ENCODE data around the gene TBC1D8B. TPM values are rescaled to one million over a fixed set of nuclear protein-coding genes. Genes with fewer than 3 reads are reported as not detected.

The TBC1D8B gene
- total and polyA plus RNA-seq, 9 of the 15 experiments (the other 6 are each of a cell fraction or from before 2014, with no cell fraction given) = 0.04 to 0.36 (median 0.10) TPM; not detected in 1

DNA sequence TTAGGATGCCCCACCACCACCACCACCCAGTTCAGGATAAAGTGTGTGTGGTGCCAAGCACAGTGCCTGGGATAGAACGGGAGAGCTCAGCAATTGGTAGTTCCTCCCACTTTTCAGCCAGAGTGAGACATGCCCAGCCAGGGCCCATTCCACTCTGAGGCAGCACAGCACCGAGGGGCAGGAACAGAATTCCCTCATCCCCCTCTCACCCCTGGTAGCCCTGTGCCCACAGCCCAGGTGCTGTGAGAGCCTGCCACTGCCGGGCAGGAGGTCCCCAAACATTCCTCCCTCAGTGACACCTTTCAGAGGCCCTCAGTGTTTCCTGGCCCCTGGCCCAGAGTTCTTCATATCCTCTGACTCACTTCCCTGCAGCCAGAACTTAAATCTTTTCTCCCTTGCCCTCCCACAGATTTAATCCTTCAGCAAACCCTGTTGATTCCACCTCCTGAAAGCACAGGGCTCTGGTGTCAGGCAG is 92.5 kb downstream of the TBC1D8B start (continued):
- TF ChIP-seq, protein P1, sequence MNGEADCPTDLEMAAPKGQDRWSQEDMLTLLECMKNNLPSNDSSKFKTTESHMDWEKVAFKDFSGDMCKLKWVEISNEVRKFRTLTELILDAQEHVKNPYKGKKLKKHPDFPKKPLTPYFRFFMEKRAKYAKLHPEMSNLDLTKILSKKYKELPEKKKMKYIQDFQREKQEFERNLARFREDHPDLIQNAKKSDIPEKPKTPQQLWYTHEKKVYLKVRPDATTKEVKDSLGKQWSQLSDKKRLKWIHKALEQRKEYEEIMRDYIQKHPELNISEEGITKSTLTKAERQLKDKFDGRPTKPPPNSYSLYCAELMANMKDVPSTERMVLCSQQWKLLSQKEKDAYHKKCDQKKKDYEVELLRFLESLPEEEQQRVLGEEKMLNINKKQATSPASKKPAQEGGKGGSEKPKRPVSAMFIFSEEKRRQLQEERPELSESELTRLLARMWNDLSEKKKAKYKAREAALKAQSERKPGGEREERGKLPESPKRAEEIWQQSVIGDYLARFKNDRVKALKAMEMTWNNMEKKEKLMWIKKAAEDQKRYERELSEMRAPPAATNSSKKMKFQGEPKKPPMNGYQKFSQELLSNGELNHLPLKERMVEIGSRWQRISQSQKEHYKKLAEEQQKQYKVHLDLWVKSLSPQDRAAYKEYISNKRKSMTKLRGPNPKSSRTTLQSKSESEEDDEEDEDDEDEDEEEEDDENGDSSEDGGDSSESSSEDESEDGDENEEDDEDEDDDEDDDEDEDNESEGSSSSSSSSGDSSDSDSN (IDR thresholded peaks at IDR 0.05; ENCODE audit: borderline replicate concordance in 1 of 2, low read depth in 2 of 2, low read length in 2 of 2) = no peak
- TF ChIP-seq MAZ (CRISPR knock-in tag; conservative IDR thresholded peaks at IDR 0.05 in 1 of 2, IDR thresholded peaks at IDR 0.05 in 1 of 2) = no peak
- TF ChIP-seq POLR2AphosphoS5 (IDR thresholded peaks at IDR 0.05; ENCODE audit: control insufficient read depth, insufficient read depth, low read depth, low read length) = no peak
- no peak for TF ChIP-seq FUS (optimal IDR thresholded peaks at IDR 0.05; ENCODE audit: low read depth, low read length)

GRCh38 chrX:106897259-106897658 is 94.8 kb downstream of the TBC1D8B start:
- Histone ChIP-seq H3K79me2 (ENCODE audit: control insufficient read depth, insufficient read depth, low read length) (no peaks in the 10 kb centered on the region), H3K4me3 (no peak overlapping the region), H2AFZ (ENCODE audit: low read depth, low read length) (no peak overlapping the region), H3K27me3 (ENCODE audit: control insufficient read depth in 2 of 2, insufficient read depth in 2 of 2, low read length in 2 of 2) (no peaks in the 10 kb centered on the region), H3K9me1 (ENCODE audit: control insufficient read depth, insufficient read depth, low read length) (no peaks in the 10 kb centered on the region), H3K4me2 (ENCODE audit: insufficient read depth, low read length) (no peak overlapping the region), H4K20me1 (replicated peaks; ENCODE audit: control insufficient read depth, insufficient read depth, low read length) (no peaks in the 10 kb centered on the region; the same call in 1 of the 2 replicates), H3K4me1 (replicated peaks in 1 of 2; ENCODE audit: control insufficient read depth in 2 of 2, insufficient read depth in 2 of 2, low read length in 2 of 2) (no peaks in the 10 kb centered on the region), H3K9me3 (replicated peaks; ENCODE audit: control insufficient read depth, insufficient read depth, low read depth, low read length) (no peaks in the 10 kb centered on the region), H3K27ac (ENCODE audit: extremely low read depth, low read depth, low read length) (no peak overlapping the region), H3K36me3 (ENCODE audit: control insufficient read depth, insufficient read depth, low read length) (no peaks in the 10 kb centered on the region), H3K9ac (ENCODE audit: insufficient read depth in 1 of 2, low read depth in 2 of 2, low read length in 2 of 2) (no peak overlapping the region)
- FAIRE-seq (no peak), DNase-seq (ENCODE audit: extremely low read depth in 1 of 4, low spot score in 3 of 4) (no peak), ATAC-seq (no peak)
- intact Hi-C loops (cut with micrococcal nuclease) = loop anchor here (10.0 kb wide), 3 partner anchors 128 to 878 kb away; partner anchors contain the start of genes NCBP2L and TSC22D3
- no TSS peak for BruUV-seq (replicated peaks)
- CTCF ChIA-PET (ENCODE audit: low intra/inter-chr PET ratio) = no interaction called here
- WGBS (ENCODE audit: insufficient coverage, low coverage, missing lambda C conversion rate) = 5% methylated on average over 5 of the region's 6 CpGs
- POLR2A ChIA-PET = no interaction called here
- in situ Hi-C loops (cut with MboI) = loop anchor here (25.0 kb wide), 1 partner anchor 990 kb away; no protein-coding TSS in a partner anchor
- TF ChIP-seq ZC3H11A (IDR thresholded peaks at IDR 0.05; ENCODE audit: low read depth, low read length) (0 out of 2 replicates have a peak, but pooled peaks have one; percentile 48), HNRNPH1 (optimal IDR thresholded peaks at IDR 0.05; ENCODE audit: low read depth, low read length) (no peak), ZNF407 (IDR thresholded peaks at IDR 0.05; ENCODE audit: low read depth) (no peak), NFXL1 (CRISPR knock-in tag; IDR thresholded peaks at IDR 0.05) (no peak), KAT8 (IDR thresholded peaks at IDR 0.05; ENCODE audit: low read depth) (peak; percentile 63), NCOR1 (IDR thresholded peaks at IDR 0.05) (no peak)
